ENCODE results near the gene LPAR2.

- TF ChIP-seq, protein P1, sequence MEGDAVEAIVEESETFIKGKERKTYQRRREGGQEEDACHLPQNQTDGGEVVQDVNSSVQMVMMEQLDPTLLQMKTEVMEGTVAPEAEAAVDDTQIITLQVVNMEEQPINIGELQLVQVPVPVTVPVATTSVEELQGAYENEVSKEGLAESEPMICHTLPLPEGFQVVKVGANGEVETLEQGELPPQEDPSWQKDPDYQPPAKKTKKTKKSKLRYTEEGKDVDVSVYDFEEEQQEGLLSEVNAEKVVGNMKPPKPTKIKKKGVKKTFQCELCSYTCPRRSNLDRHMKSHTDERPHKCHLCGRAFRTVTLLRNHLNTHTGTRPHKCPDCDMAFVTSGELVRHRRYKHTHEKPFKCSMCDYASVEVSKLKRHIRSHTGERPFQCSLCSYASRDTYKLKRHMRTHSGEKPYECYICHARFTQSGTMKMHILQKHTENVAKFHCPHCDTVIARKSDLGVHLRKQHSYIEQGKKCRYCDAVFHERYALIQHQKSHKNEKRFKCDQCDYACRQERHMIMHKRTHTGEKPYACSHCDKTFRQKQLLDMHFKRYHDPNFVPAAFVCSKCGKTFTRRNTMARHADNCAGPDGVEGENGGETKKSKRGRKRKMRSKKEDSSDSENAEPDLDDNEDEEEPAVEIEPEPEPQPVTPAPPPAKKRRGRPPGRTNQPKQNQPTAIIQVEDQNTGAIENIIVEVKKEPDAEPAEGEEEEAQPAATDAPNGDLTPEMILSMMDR (IDR thresholded peaks at IDR 0.05): no peak
- TF ChIP-seq POLR2A (IDR thresholded peaks at IDR 0.05) (no peak), POLR2AphosphoS5 (IDR thresholded peaks at IDR 0.05) (no peak), EP300 (IDR thresholded peaks at IDR 0.05) (no peak)
Observed at GRCh38 chr19:19672816-19673215, 44.8 kb upstream of the LPAR2 start.

Data from suprapubic skin (tissue), 4 donors.